HepG2 (cell line): ENCODE measurements around the gene EEF1A1. TPM values are rescaled to one million over a fixed set of nuclear protein-coding genes. Genes with fewer than 3 reads are reported as not detected.
A peak's percentile ranks its signal among the peaks of the same experiment; 100 is the strongest.

Source experiments
- ASH2L ChIP-seq: fragments of 300-600, 200-600 bp; sonication (generic); IDR thresholded peaks from 2 replicates; pipeline ENCODE4 v1.7.0; 2017; ENCODE audit warnings: low read depth, mild to moderate bottlenecking, moderate library complexity, mixed read lengths, low read length; ENCODE audit not compliant: insufficient read length
- GATAD2A ChIP-seq: IDR thresholded peaks from 2 replicates; pipeline ENCODE4 v1.6.1; 2016
- HOXA5 ChIP-seq: sonication (generic); formaldehyde crosslinking; IDR thresholded peaks from 2 replicates; pipeline ENCODE4 v1.4.0; 2020; ENCODE audit warnings: missing genetic modification reagents
- KDM1A ChIP-seq: IDR thresholded peaks from 2 replicates; pipeline ENCODE4 v1.6.1; 2016; ENCODE audit warnings: missing compliant biosample characterization
- KLF12 ChIP-seq: sonication (generic); formaldehyde crosslinking; IDR thresholded peaks from 2 replicates; pipeline ENCODE4 v1.4.0; 2020; ENCODE audit warnings: missing genetic modification reagents, borderline replicate concordance
- KLF6 ChIP-seq: IDR thresholded peaks from 2 replicates; pipeline ENCODE4 v1.8.0; 2016; ENCODE audit warnings: missing biosample characterization, missing genetic modification reagents
- NCOA2 ChIP-seq: sonication (generic); formaldehyde crosslinking; IDR thresholded peaks from 2 replicates; pipeline ENCODE4 v1.8.0; 2022; ENCODE audit warnings: inconsistent platforms
- NFIC ChIP-seq: IDR thresholded peaks from 2 replicates; pipeline ENCODE4 v1.6.1; 2012; ENCODE audit warnings: mild to moderate bottlenecking, low read length, inconsistent platforms
- SSRP1 ChIP-seq: IDR thresholded peaks from 2 replicates; pipeline ENCODE4 v1.6.1; 2016; ENCODE audit warnings: control low read depth
- ZMYM4 ChIP-seq: sonication (generic); formaldehyde crosslinking; IDR thresholded peaks from 2 replicates; pipeline ENCODE4 v1.8.1; 2023; ENCODE audit warnings: mild to moderate bottlenecking, missing genetic modification reagents
- ZNF234 ChIP-seq: sonication (generic); formaldehyde crosslinking; conservative IDR thresholded peaks from 2 replicates; pipeline ENCODE4 v1.5.1; 2020; ENCODE audit warnings: mild to moderate bottlenecking, missing genetic modification reagents
- ZNF431 ChIP-seq: sonication (generic); formaldehyde crosslinking; IDR thresholded peaks from 2 replicates; pipeline ENCODE4 v1.9.0; 2022; ENCODE audit warnings: missing genetic modification reagents, low read depth, mild to moderate bottlenecking, borderline replicate concordance
- ZNF468 ChIP-seq: sonication (generic); formaldehyde crosslinking; IDR thresholded peaks from 2 replicates; pipeline ENCODE4 v1.8.0; 2022; ENCODE audit warnings: mild to moderate bottlenecking, moderate library complexity, missing genetic modification reagents
- ZNF547 ChIP-seq: sonication (generic); formaldehyde crosslinking; IDR thresholded peaks from 2 replicates; pipeline ENCODE4 v1.5.1; 2020; ENCODE audit warnings: mild to moderate bottlenecking, missing genetic modification reagents
- ZNF556 ChIP-seq: sonication (generic); formaldehyde crosslinking; IDR thresholded peaks from 2 replicates; pipeline ENCODE4 v1.4.0; 2020; ENCODE audit warnings: mild to moderate bottlenecking, missing genetic modification reagents, borderline replicate concordance
- polyA plus RNA-seq, 8 experiments: library from polyadenylated mRNA; depleted of rRNA in 3 of 8; stranded (reverse) in 7 of 8; unstranded in 1 of 8; fragments of >200 nt; fragmentation: Illumina TruSeq in 4 of 8; extraction: Trizol in 4 of 8; gene quantifications; 2 replicates each; pipeline versions ENCODE4 v1.2.1 to v1.2.3, GENCODE V29; 2011 to 2016; ENCODE audit warnings: low read depth in 4 of 8, missing spikeins in 1 of 8, mixed read lengths in 1 of 8; ENCODE audit not compliant: insufficient read depth in 1 of 8
- total RNA-seq, 5 experiments: library from RNA; depleted of rRNA; stranded (reverse); fragments of >200 nt; fragmentation: Illumina TruSeq; extraction: Trizol; gene quantifications; 2 replicates each; pipeline ENCODE4 v1.2.3, GENCODE V29; 2016; ENCODE audit warnings: low read depth in 1 of 5
- TF ChIP-seq, protein P1 (sequence below): sonication (generic); formaldehyde crosslinking; IDR thresholded peaks from 2 replicates; pipeline ENCODE4 v1.5.0; 2020; ENCODE audit warnings: missing genetic modification reagents
- TF ChIP-seq, protein P2 (sequence below): sonication (generic); formaldehyde crosslinking; conservative IDR thresholded peaks from 2 replicates; pipeline ENCODE4 v1.5.0; 2020; ENCODE audit warnings: missing genetic modification reagents
- TF ChIP-seq, protein P3 (sequence below): sonication (generic); formaldehyde crosslinking; IDR thresholded peaks from 2 replicates; pipeline ENCODE4 v1.9.0; 2021; ENCODE audit warnings: missing genetic modification reagents, borderline replicate concordance
- TF ChIP-seq, protein P4 (sequence below): sonication (generic); formaldehyde crosslinking; IDR thresholded peaks from 2 replicates; pipeline ENCODE4 v1.5.0; 2020; ENCODE audit warnings: mild to moderate bottlenecking, missing genetic modification reagents, borderline replicate concordance

Gene EEF1A1
- total and polyA plus RNA-seq, 2 of the 13 experiments (the other 11 are each of a cell fraction or from before 2014, with no cell fraction given) = 13,726 to 17,172 TPM

DNA sequence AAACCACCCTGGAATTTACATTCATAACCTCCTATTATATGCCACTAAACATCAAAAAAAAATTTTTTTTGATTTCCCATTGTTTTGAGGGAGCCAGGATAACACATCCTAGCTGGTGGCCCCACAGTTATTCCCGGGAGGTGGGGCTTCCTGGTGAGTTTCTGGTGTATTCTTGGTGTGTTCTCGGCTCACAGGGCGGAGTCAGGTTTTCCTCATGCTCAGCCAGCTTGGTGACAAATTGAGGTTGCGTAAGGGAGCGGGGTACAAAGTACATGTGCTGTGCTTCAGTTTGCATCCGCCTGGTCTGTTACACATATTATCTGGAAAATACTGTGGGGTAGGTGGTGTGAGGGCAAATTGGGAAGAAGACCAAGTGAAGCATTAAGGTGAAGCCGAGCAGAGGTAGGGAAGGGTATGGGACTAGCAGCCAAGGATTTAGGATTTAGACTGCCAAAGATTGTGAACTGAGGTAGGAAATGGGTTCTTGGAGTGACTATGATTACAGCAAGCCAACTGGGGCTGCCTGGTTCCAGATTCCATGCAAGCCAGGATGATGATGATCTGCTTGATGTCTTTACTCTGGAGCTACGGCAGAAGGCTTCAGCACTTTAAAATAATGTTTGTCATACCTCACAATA lies 46.2 kb upstream of the EEF1A1 start (continued):
- no peak for TF ChIP-seq ZNF468 (CRISPR knock-in tag)
- TF ChIP-seq ZMYM4 = peak; percentile 77; the same call in 1 of the 2 replicates
- TF ChIP-seq KLF12 = peak; percentile 88; the same call in 1 of the 2 replicates
- TF ChIP-seq HOXA5 (CRISPR knock-in tag) = peak; percentile 96
- TF ChIP-seq ZNF556 (CRISPR knock-in tag) = peak; percentile 75; the same call in 1 of the 2 replicates
- TF ChIP-seq, protein P1, sequence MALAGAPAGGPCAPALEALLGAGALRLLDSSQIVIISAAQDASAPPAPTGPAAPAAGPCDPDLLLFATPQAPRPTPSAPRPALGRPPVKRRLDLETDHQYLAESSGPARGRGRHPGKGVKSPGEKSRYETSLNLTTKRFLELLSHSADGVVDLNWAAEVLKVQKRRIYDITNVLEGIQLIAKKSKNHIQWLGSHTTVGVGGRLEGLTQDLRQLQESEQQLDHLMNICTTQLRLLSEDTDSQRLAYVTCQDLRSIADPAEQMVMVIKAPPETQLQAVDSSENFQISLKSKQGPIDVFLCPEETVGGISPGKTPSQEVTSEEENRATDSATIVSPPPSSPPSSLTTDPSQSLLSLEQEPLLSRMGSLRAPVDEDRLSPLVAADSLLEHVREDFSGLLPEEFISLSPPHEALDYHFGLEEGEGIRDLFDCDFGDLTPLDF (CRISPR knock-in tag) = no peak
- TF ChIP-seq, protein P2, sequence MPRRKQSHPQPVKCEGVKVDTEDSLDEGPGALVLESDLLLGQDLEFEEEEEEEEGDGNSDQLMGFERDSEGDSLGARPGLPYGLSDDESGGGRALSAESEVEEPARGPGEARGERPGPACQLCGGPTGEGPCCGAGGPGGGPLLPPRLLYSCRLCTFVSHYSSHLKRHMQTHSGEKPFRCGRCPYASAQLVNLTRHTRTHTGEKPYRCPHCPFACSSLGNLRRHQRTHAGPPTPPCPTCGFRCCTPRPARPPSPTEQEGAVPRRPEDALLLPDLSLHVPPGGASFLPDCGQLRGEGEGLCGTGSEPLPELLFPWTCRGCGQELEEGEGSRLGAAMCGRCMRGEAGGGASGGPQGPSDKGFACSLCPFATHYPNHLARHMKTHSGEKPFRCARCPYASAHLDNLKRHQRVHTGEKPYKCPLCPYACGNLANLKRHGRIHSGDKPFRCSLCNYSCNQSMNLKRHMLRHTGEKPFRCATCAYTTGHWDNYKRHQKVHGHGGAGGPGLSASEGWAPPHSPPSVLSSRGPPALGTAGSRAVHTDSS (CRISPR knock-in tag) = no peak
- no peak for TF ChIP-seq SSRP1 (CRISPR knock-in tag)
- TF ChIP-seq ZNF547 (CRISPR knock-in tag) = no peak; the same call in 1 of the 2 replicates
- peak; percentile 91 for TF ChIP-seq KLF6 (CRISPR knock-in tag)
- TF ChIP-seq ZNF234 (CRISPR knock-in tag) = no peak
- TF ChIP-seq GATAD2A (CRISPR knock-in tag) = peak; percentile 96
- TF ChIP-seq, protein P3, sequence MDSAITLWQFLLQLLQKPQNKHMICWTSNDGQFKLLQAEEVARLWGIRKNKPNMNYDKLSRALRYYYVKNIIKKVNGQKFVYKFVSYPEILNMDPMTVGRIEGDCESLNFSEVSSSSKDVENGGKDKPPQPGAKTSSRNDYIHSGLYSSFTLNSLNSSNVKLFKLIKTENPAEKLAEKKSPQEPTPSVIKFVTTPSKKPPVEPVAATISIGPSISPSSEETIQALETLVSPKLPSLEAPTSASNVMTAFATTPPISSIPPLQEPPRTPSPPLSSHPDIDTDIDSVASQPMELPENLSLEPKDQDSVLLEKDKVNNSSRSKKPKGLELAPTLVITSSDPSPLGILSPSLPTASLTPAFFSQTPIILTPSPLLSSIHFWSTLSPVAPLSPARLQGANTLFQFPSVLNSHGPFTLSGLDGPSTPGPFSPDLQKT (CRISPR knock-in tag) = no peak
- TF ChIP-seq, protein P4, sequence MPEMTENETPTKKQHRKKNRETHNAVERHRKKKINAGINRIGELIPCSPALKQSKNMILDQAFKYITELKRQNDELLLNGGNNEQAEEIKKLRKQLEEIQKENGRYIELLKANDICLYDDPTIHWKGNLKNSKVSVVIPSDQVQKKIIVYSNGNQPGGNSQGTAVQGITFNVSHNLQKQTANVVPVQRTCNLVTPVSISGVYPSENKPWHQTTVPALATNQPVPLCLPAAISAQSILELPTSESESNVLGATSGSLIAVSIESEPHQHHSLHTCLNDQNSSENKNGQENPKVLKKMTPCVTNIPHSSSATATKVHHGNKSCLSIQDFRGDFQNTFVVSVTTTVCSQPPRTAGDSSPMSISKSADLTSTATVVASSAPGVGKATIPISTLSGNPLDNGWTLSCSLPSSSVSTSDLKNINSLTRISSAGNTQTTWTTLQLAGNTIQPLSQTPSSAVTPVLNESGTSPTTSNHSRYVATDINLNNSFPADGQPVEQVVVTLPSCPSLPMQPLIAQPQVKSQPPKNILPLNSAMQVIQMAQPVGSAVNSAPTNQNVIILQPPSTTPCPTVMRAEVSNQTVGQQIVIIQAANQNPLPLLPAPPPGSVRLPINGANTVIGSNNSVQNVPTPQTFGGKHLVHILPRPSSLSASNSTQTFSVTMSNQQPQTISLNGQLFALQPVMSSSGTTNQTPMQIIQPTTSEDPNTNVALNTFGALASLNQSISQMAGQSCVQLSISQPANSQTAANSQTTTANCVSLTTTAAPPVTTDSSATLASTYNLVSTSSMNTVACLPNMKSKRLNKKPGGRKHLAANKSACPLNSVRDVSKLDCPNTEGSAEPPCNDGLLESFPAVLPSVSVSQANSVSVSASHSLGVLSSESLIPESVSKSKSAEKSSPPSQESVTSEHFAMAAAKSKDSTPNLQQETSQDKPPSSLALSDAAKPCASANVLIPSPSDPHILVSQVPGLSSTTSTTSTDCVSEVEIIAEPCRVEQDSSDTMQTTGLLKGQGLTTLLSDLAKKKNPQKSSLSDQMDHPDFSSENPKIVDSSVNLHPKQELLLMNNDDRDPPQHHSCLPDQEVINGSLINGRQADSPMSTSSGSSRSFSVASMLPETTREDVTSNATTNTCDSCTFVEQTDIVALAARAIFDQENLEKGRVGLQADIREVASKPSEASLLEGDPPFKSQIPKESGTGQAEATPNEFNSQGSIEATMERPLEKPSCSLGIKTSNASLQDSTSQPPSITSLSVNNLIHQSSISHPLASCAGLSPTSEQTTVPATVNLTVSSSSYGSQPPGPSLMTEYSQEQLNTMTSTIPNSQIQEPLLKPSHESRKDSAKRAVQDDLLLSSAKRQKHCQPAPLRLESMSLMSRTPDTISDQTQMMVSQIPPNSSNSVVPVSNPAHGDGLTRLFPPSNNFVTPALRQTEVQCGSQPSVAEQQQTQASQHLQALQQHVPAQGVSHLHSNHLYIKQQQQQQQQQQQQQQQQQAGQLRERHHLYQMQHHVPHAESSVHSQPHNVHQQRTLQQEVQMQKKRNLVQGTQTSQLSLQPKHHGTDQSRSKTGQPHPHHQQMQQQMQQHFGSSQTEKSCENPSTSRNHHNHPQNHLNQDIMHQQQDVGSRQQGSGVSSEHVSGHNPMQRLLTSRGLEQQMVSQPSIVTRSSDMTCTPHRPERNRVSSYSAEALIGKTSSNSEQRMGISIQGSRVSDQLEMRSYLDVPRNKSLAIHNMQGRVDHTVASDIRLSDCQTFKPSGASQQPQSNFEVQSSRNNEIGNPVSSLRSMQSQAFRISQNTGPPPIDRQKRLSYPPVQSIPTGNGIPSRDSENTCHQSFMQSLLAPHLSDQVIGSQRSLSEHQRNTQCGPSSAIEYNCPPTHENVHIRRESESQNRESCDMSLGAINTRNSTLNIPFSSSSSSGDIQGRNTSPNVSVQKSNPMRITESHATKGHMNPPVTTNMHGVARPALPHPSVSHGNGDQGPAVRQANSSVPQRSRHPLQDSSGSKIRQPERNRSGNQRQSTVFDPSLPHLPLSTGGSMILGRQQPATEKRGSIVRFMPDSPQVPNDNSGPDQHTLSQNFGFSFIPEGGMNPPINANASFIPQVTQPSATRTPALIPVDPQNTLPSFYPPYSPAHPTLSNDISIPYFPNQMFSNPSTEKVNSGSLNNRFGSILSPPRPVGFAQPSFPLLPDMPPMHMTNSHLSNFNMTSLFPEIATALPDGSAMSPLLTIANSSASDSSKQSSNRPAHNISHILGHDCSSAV (CRISPR knock-in tag) = no peak
- peak; percentile 77 for TF ChIP-seq ASH2L
- peak; percentile 84 for TF ChIP-seq NCOA2 (CRISPR knock-in tag)
- peak; percentile 76; the same call in 1 of the 2 replicates for TF ChIP-seq NFIC
- peak; percentile 60; the same call in 1 of the 2 replicates for TF ChIP-seq ZNF431
- peak; percentile 84 for TF ChIP-seq KDM1A (CRISPR knock-in tag)
